PFSK-1 (cell line): ENCODE results near the gene IQSEC2.

ENCODE experiments used
- FOXP2 ChIP-seq: optimal IDR thresholded peaks from 2 replicates; pipeline ENCODE3; 2011; ENCODE audit warnings: borderline replicate concordance, control low read depth, inconsistent platforms; ENCODE audit not compliant: insufficient read depth; ENCODE audit errors: extremely low read length, extremely low read depth
- POLR2AphosphoS5 ChIP-seq: IDR thresholded peaks from 2 replicates; pipeline ENCODE4 v1.6.1; 2012; ENCODE audit warnings: low read depth, mild to moderate bottlenecking, control low read depth, low read length, moderate library complexity
- TAF1 ChIP-seq: IDR thresholded peaks from 2 replicates; pipeline ENCODE4 v1.6.1; 2012; ENCODE audit warnings: low read length, control low read depth, borderline replicate concordance; ENCODE audit not compliant: insufficient read depth
- TF ChIP-seq, protein P1 (sequence below), 2 experiments: IDR thresholded peaks; 2 replicates each; pipeline versions ENCODE4 v1.6.1 to v1.8.0; 2011 to 2012; ENCODE audit warnings: low read depth in 2 of 2, low read length in 2 of 2, control low read depth in 1 of 2, inconsistent platforms in 1 of 2, mild to moderate bottlenecking in 1 of 2, moderate library complexity in 1 of 2; ENCODE audit not compliant: insufficient read depth in 1 of 2

DNA sequence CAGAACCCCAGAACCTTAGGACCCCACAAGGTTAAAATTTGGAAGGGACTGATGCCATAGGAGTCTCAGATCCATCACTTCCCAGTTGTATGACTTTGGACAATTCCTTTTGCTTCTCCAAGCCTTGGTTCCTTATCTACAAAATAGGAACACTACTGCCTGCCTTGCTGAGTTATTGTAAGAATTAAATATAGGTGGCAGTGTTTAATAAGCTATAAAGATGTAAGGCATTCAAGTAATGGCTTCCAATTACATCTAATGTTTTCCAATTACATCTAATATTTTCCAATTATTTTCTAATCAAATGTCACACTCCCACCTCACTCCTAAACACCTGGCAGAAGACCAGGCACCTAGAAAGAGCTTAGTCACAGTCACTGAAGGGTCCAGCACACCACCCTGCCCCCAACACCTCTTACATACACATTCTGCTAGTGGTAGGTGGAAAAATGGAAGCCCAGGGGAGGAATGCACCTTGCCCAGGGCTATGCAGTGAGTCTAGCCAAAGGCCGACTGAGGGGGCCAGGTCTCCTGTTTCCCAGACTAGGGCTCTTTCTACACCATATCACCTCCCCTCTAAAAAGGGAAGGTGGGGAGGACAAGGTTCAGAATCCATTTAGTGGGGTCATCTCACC, 31.9 kb downstream of the IQSEC2 start:
- TF ChIP-seq TAF1 (no peak), FOXP2 (no peak), POLR2AphosphoS5 (no peak)
- TF ChIP-seq, protein P1, sequence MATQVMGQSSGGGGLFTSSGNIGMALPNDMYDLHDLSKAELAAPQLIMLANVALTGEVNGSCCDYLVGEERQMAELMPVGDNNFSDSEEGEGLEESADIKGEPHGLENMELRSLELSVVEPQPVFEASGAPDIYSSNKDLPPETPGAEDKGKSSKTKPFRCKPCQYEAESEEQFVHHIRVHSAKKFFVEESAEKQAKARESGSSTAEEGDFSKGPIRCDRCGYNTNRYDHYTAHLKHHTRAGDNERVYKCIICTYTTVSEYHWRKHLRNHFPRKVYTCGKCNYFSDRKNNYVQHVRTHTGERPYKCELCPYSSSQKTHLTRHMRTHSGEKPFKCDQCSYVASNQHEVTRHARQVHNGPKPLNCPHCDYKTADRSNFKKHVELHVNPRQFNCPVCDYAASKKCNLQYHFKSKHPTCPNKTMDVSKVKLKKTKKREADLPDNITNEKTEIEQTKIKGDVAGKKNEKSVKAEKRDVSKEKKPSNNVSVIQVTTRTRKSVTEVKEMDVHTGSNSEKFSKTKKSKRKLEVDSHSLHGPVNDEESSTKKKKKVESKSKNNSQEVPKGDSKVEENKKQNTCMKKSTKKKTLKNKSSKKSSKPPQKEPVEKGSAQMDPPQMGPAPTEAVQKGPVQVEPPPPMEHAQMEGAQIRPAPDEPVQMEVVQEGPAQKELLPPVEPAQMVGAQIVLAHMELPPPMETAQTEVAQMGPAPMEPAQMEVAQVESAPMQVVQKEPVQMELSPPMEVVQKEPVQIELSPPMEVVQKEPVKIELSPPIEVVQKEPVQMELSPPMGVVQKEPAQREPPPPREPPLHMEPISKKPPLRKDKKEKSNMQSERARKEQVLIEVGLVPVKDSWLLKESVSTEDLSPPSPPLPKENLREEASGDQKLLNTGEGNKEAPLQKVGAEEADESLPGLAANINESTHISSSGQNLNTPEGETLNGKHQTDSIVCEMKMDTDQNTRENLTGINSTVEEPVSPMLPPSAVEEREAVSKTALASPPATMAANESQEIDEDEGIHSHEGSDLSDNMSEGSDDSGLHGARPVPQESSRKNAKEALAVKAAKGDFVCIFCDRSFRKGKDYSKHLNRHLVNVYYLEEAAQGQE (IDR thresholded peaks at IDR 0.05; ENCODE audit: insufficient read depth in 1 of 2, low read depth in 2 of 2, low read length in 2 of 2): no peak
